Posterior cingulate gyrus (tissue), 11 donors: ENCODE measurements around the gene TBXAS1.
"Not testable (repeated sequence)": the region's sequence is repeated elsewhere in the genome, so short reads cannot be mapped to it uniquely, and the experiment has no call there.

Experiments
- DNase-seq, 10 donors: peaks; one replicate each; pipeline versions ENCODE4 v3.0.0 to v3.0.0-alpha.2; 2020 to 2021; ENCODE audit warnings: mixed read lengths in 3 of 10
- intact Hi-C: fragments of 100-400 bp; cut with DNase I; formaldehyde crosslinking; loops from one replicate; pipeline ENCODE4 v1.15.1; 2023

Gene TBXAS1

GRCh38 chr7:139909379-139910050 lies 80.5 kb downstream of the TBXAS1 start:
- intact Hi-C loops, result no loop called here

GRCh38 chr7:139913021-139913844 lies 84.2 kb downstream of the TBXAS1 start:
- intact Hi-C loops, result no loop called here
- DNase-seq, result no peak

More at GRCh38 chr7:139909379-139910050, 80.5 kb downstream of the TBXAS1 start:
- DNase-seq, result no peak

GRCh38 chr7:139913845-139914135 lies 84.7 kb downstream of the TBXAS1 start:
- intact Hi-C loops, result no loop called here
- DNase-seq, result no peak

- DNase-seq, result no peak
- intact Hi-C loops, result no loop called here
These were observed 85.5 kb downstream of the TBXAS1 start for GRCh38 chr7:139914306-139915267.

GRCh38 chr7:139915268-139915863 lies 86.3 kb downstream of the TBXAS1 start:
- DNase-seq, result peak in 1 of 10 donors; percentile 75
- intact Hi-C loops, result no loop called here

GRCh38 chr7:139915864-139916716 lies 87.0 kb downstream of the TBXAS1 start:
- intact Hi-C loops, result no loop called here
- DNase-seq, result peak in 4 of 10 donors; percentile 13 to 75 (median 47)

- intact Hi-C loops, result no loop called here
- no peak for DNase-seq
These were observed 87.8 kb downstream of the TBXAS1 start for GRCh38 chr7:139916717-139917395.

GRCh38 chr7:139917851-139918250 lies 88.8 kb downstream of the TBXAS1 start:
- intact Hi-C loops, result no loop called here
- no peak for DNase-seq

- DNase-seq, result no peak
- intact Hi-C loops, result no loop called here
These were observed 89.4 kb downstream of the TBXAS1 start for GRCh38 chr7:139918480-139918879.

- DNase-seq, result no peak
- intact Hi-C loops, result no loop called here
These were observed 94.0 kb downstream of the TBXAS1 start for GRCh38 chr7:139923090-139923489.

- DNase-seq, result no peak
- intact Hi-C loops, result no loop called here
These were observed 95.4 kb downstream of the TBXAS1 start for GRCh38 chr7:139924461-139924860.

- intact Hi-C loops, DNase-seq: not testable (repeated sequence)
These were observed 100.2 kb downstream of the TBXAS1 start for GRCh38 chr7:139929221-139929620.

- intact Hi-C loops, result no loop called here
- DNase-seq, result no peak
These were observed 101.4 kb downstream of the TBXAS1 start for GRCh38 chr7:139930286-139930965.

- intact Hi-C loops, result no loop called here
- no peak for DNase-seq
These were observed 102.3 kb downstream of the TBXAS1 start for GRCh38 chr7:139931190-139931934.

GRCh38 chr7:139932531-139932930 lies 103.5 kb downstream of the TBXAS1 start:
- no peak for DNase-seq
- intact Hi-C loops, result no loop called here

GRCh38 chr7:139936760-139937310 lies 107.8 kb downstream of the TBXAS1 start:
- DNase-seq, result no peak

GRCh38 chr7:139937715-139938114 lies 108.7 kb downstream of the TBXAS1 start:
- peak in 1 of 10 donors; percentile 22 for DNase-seq
- intact Hi-C loops, result no loop called here

More at GRCh38 chr7:139936760-139937310, 107.8 kb downstream of the TBXAS1 start:
- intact Hi-C loops, result no loop called here
